AG20443 (cell line): ENCODE measurements around the gene ALDH1A3.

Experiments used
- DNase-seq: peaks from one replicate; pipeline ENCODE4 v3.0.0; 2012; ENCODE audit warnings: low spot score, mixed read lengths

The ALDH1A3 gene

GRCh38 chr15:100925480-100925879 is 45.8 kb downstream of the ALDH1A3 start:
- no peak for DNase-seq

- no peak for DNase-seq
Measured at GRCh38 chr15:100926258-100926657, 46.6 kb downstream of the ALDH1A3 start.

GRCh38 chr15:100926971-100927756 is 47.5 kb downstream of the ALDH1A3 start:
- no peak for DNase-seq

GRCh38 chr15:100928632-100929280 is 49.1 kb downstream of the ALDH1A3 start:
- DNase-seq: no peak

- no peak for DNase-seq
Measured at GRCh38 chr15:100929641-100930042, 50.0 kb downstream of the ALDH1A3 start.

GRCh38 chr15:100930306-100930848 is 50.7 kb downstream of the ALDH1A3 start:
- no peak for DNase-seq

GRCh38 chr15:100931143-100931890 is 51.7 kb downstream of the ALDH1A3 start:
- no peak for DNase-seq

- DNase-seq: no peak
Measured at GRCh38 chr15:100932676-100933348, 53.2 kb downstream of the ALDH1A3 start.

- DNase-seq: no peak
Measured at GRCh38 chr15:100934166-100934565, 54.5 kb downstream of the ALDH1A3 start.

- DNase-seq: no peak
Measured at GRCh38 chr15:100934726-100935125, 55.1 kb downstream of the ALDH1A3 start.

GRCh38 chr15:100937171-100937570 is 57.5 kb downstream of the ALDH1A3 start:
- no peak for DNase-seq

- no peak for DNase-seq
Measured at GRCh38 chr15:100939791-100940190, 60.2 kb downstream of the ALDH1A3 start.

- DNase-seq: no peak
Measured at GRCh38 chr15:100940767-100941379, 61.2 kb downstream of the ALDH1A3 start.

- DNase-seq: no peak
Measured at GRCh38 chr15:100941536-100941935, 61.9 kb downstream of the ALDH1A3 start.

- DNase-seq: no peak
Measured at GRCh38 chr15:100942656-100943425, 63.2 kb downstream of the ALDH1A3 start.

- DNase-seq: no peak
Measured at GRCh38 chr15:100944244-100944895, 64.7 kb downstream of the ALDH1A3 start.

- no peak for DNase-seq
Measured at GRCh38 chr15:100944986-100945385, 65.4 kb downstream of the ALDH1A3 start.

- DNase-seq: no peak
Measured at GRCh38 chr15:100947760-100948429, 68.3 kb downstream of the ALDH1A3 start.

- DNase-seq: no peak
Measured at GRCh38 chr15:100948430-100948762, 68.8 kb downstream of the ALDH1A3 start.

- no peak for DNase-seq
Measured at GRCh38 chr15:100949691-100950090, 70.1 kb downstream of the ALDH1A3 start.
